ENCODE measurements around the gene KLLN.
"Not testable (repeated sequence)": the region's sequence is repeated elsewhere in the genome, so short reads cannot be mapped to it uniquely, and the experiment has no call there.

KLLN gene

DNA sequence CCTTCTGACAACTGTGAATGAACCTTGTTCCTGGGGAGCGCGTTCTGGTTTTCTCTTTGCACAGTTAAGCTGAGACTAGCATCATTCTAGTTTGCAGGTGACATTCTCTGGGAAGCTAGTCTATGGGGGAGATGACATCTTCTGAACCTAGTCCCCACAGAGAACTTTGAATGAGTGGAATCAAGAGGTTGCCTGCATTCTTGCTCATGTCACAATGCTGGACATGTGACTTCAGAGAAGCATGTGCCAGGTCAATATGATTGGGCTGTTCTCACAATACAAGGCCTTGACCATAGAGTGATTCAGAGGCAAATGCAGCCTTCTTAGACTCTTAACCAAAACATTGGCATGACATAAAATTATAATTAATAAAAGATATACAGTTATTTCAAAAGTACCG is 22.1 kb downstream of the KLLN start:
- DNase-seq: no peak

GRCh38 chr10:87838650-87839049 is 24.7 kb downstream of the KLLN start:
- no peak for DNase-seq

GRCh38 chr10:87837445-87837844 is 25.9 kb downstream of the KLLN start:
- no peak for DNase-seq

- no peak for DNase-seq
These were observed 27.2 kb downstream of the KLLN start for GRCh38 chr10:87836098-87836497.

GRCh38 chr10:87829986-87830729 is 33.2 kb downstream of the KLLN start:
- DNase-seq: no peak

GRCh38 chr10:87829051-87829450 is 34.3 kb downstream of the KLLN start:
- DNase-seq: not testable (repeated sequence)

GRCh38 chr10:87827681-87828080 is 35.7 kb downstream of the KLLN start:
- DNase-seq: no peak

DNA sequence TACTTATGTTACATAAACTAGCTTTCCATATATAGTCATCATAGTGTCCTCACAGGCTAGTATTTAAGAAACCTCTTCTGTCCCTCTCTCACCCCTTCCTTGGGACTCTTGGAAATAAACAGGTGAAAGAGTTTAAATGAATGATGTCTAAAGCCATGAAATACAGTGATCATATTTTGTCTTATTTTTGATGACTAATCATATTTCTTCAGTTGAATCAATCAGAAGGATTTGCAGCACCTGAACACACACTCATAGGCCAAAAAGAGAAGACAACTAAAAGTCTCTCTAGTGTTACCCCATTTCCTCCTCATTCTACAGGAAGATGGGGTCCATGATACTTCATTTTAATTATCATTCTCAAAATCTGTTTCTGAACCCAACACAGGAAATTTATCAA is 36.7 kb downstream of the KLLN start:
- DNase-seq: no peak

DNA sequence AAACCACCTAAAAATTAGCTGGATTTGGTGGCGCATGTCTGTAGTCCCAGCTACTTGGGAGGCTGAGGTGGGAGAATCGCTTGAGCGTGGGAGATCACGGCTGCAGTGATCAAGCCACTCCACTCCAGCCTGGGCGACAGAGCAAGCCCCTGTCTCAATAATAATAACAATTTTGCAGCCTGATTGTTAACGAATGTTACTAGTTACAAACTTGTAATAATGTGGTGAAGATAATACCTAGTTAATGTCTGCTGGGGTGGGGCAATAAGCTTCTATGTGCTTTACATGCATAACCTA is 44.1 kb downstream of the KLLN start:
- DNase-seq: no peak

GRCh38 chr10:87818505-87819288 is 44.6 kb downstream of the KLLN start:
- DNase-seq: no peak

- peak; percentile 96 for DNase-seq
These were observed 45.5 kb downstream of the KLLN start, which contains the start of gene ATAD1 for GRCh38 chr10:87817609-87818504. Gene ATAD1 (minus strand): TSS chr10:87818226. CDS start chr10:87814599, 3,627 bp downstream.

GRCh38 chr10:87816898-87817608 is 46.3 kb downstream of the KLLN start:
- no peak for DNase-seq

GRCh38 chr10:87816163-87816897 is 47.0 kb downstream of the KLLN start:
- DNase-seq: no peak

All from retina (tissue), 1 donor.